HepG2 (cell line): ENCODE results near the gene DSCAML1. TPM values are rescaled to one million over a fixed set of nuclear protein-coding genes. Genes with fewer than 3 reads are reported as not detected.

Experiments
- ATAC-seq: fragments of 200-7000 bp; cut with Tn5 transposase; 3 replicates; pipeline ENCODE4 v1.9.1; 2020; ENCODE audit warnings: mild to moderate bottlenecking, moderate library complexity
- BruUV-seq: library from RNA; stranded (reverse); fragments of 400-500 nt; replicated peaks from 2 replicates; lab custom pipeline; 2021; lab: Mats Ljungman, UMichigan
- CTCF ChIA-PET: fragments of 300-600 bp; formaldehyde crosslinking; extraction: SDS; loops from one replicate; lab custom pipeline; 2021; ENCODE audit warnings: low total read pairs, inconsistent platforms, low intra/inter-chr PET ratio; lab: Yijun Ruan, JAX
- POLR2A ChIA-PET: fragments of 350-600 bp; sonication (Branson Sonifier 250); formaldehyde crosslinking; loops from one replicate; lab custom pipeline; 2020; ENCODE audit warnings: antibody characterized with exemption, inconsistent platforms; lab: Yijun Ruan, JAX
- DNase-seq: peaks from one replicate; pipeline ENCODE4 v3.0.0-alpha.2; 2015; ENCODE audit warnings: low spot score
- FAIRE-seq: peaks from 3 replicates; lab custom pipeline; 2011; peaks lifted over from hg19 to GRCh38; lab: Jason Lieb, UNC
- H2AFZ ChIP-seq: one replicate; pipeline ENCODE4 v1.6.1; 2011; ENCODE audit warnings: low read length, inconsistent platforms
- H3K27ac ChIP-seq: fragments of 300-600 bp; 3 replicates; pipeline ENCODE4 v1.8.0; 2011; ENCODE audit warnings: mixed run types, mild to moderate bottlenecking, mixed read lengths, low read length, inconsistent platforms; ENCODE audit not compliant: insufficient read depth; ENCODE audit errors: extremely low read length
- H3K27me3 ChIP-seq, 2 experiments: fragments of 200-600 bp in 1 of 2; 2 replicates in 1 of 2; 3 replicates in 1 of 2; pipeline versions ENCODE4 v1.6.0 to v1.8.0; 2011; ENCODE audit warnings: low read length in 2 of 2, mild to moderate bottlenecking in 2 of 2, moderate library complexity in 2 of 2, inconsistent platforms in 1 of 2; ENCODE audit not compliant: insufficient read depth in 2 of 2, control insufficient read depth in 1 of 2
- H3K36me3 ChIP-seq, 2 experiments: fragments of 200-600 bp in 1 of 2; replicated peaks in 1 of 2; 2 replicates in 1 of 2; 3 replicates in 1 of 2; pipeline versions ENCODE4 v1.5.1 to v1.8.0; 2011; ENCODE audit warnings: low read length in 2 of 2, inconsistent platforms in 1 of 2; ENCODE audit not compliant: insufficient read depth in 2 of 2, control insufficient read depth in 1 of 2
- H3K4me1 ChIP-seq: 2 replicates; pipeline ENCODE4 v1.5.1; 2012; ENCODE audit warnings: low read length, inconsistent platforms; ENCODE audit not compliant: insufficient read depth
- H3K4me2 ChIP-seq: 2 replicates; pipeline ENCODE4 v1.6.0; 2011; ENCODE audit warnings: low read depth, low read length, inconsistent platforms
- H3K4me3 ChIP-seq, 3 experiments: fragments of 200-600 bp in 1 of 3; sonication (generic), shearing (Covaris generic) in 1 of 3; replicated peaks in 1 of 3; 2 replicates each; pipeline ENCODE4 v1.5.1; 2011 to 2016; ENCODE audit warnings: low read length in 3 of 3, inconsistent platforms in 2 of 3, low read depth in 2 of 3, mild to moderate bottlenecking in 2 of 3, control low read depth in 1 of 3, mixed read lengths in 1 of 3; ENCODE audit not compliant: insufficient read depth in 1 of 3
- H3K79me2 ChIP-seq: one replicate; pipeline ENCODE4 v1.6.1; 2011; ENCODE audit warnings: low read length, inconsistent platforms; ENCODE audit not compliant: insufficient read depth
- H3K9ac ChIP-seq: 2 replicates; pipeline ENCODE4 v1.6.0; 2011; ENCODE audit warnings: mild to moderate bottlenecking, low read depth, low read length, inconsistent platforms; ENCODE audit not compliant: insufficient read depth
- H3K9me3 ChIP-seq: 2 replicates; pipeline ENCODE4 v1.5.1; 2012; ENCODE audit warnings: mild to moderate bottlenecking, low read length
- H4K20me1 ChIP-seq: 2 replicates; pipeline ENCODE4 v1.6.0; 2011; ENCODE audit warnings: inconsistent platforms, mild to moderate bottlenecking, low read length, moderate library complexity; ENCODE audit not compliant: insufficient read depth
- FIP1L1 ChIP-seq: fragments of 200-400 bp; formaldehyde crosslinking; IDR thresholded peaks from 2 replicates; pipeline ENCODE4 v1.6.1; 2018; ENCODE audit warnings: low read depth, mild to moderate bottlenecking, low read length, moderate library complexity, borderline replicate concordance; ENCODE audit not compliant: insufficient read depth
- HES4 ChIP-seq: sonication (generic); formaldehyde crosslinking; IDR thresholded peaks from 2 replicates; pipeline ENCODE4 v1.9.0; 2021; ENCODE audit warnings: mild to moderate bottlenecking, missing genetic modification reagents, borderline replicate concordance
- MTA1 ChIP-seq: sonication (generic); formaldehyde crosslinking; IDR thresholded peaks from 2 replicates; pipeline ENCODE4 v1.4.0; 2020; ENCODE audit warnings: missing genetic modification reagents, mild to moderate bottlenecking, borderline replicate concordance
- SOX5 ChIP-seq: IDR thresholded peaks from 2 replicates; pipeline ENCODE4 v1.6.1; 2016; ENCODE audit warnings: borderline replicate concordance
- TOE1 ChIP-seq: sonication (generic); formaldehyde crosslinking; IDR thresholded peaks from 2 replicates; pipeline ENCODE4 v1.4.0; 2020; ENCODE audit warnings: mild to moderate bottlenecking, missing genetic modification reagents
- ZFP62 ChIP-seq: sonication (generic); formaldehyde crosslinking; IDR thresholded peaks from 2 replicates; pipeline ENCODE4 v1.4.0; 2020; ENCODE audit warnings: missing genetic modification reagents
- ZNF577 ChIP-seq: sonication (generic); formaldehyde crosslinking; IDR thresholded peaks from 2 replicates; pipeline ENCODE4 v1.4.0; 2020; ENCODE audit warnings: mild to moderate bottlenecking, low read depth, missing genetic modification reagents, borderline replicate concordance
- ZNF607 ChIP-seq: sonication (generic); formaldehyde crosslinking; IDR thresholded peaks from 2 replicates; pipeline ENCODE4 v1.5.1; 2020; ENCODE audit warnings: missing genetic modification reagents, mild to moderate bottlenecking, borderline replicate concordance
- ZSCAN21 ChIP-seq: sonication (generic); formaldehyde crosslinking; IDR thresholded peaks from 2 replicates; pipeline ENCODE4 v1.8.0; 2022; ENCODE audit warnings: mild to moderate bottlenecking, missing genetic modification reagents, moderate library complexity, borderline replicate concordance
- WGBS: methylation state at CpG from one replicate; pipeline ENCODE4 v1.1.6; 2017; ENCODE audit warnings: low lambda C conversion rate; 5-methylcytosine and 5-hydroxymethylcytosine counted together
- in situ Hi-C: cut with HindIII; loops from 2 replicates; pipeline ENCODE4 v1.10.0; 2017; ENCODE audit warnings: low pct_unique_long_range_greater_than_20kb; ENCODE audit not compliant: extremely low pct_ligation_motif_present
- intact Hi-C: fragments of 100-400 bp; cut with micrococcal nuclease; formaldehyde crosslinking; loops from one replicate; pipeline ENCODE4 v1.10.0; 2022; ENCODE audit not compliant: unreplicated experiment
- polyA plus RNA-seq, 8 experiments: library from polyadenylated mRNA; depleted of rRNA in 3 of 8; stranded (reverse) in 7 of 8; unstranded in 1 of 8; fragments of >200 nt; fragmentation: Illumina TruSeq in 4 of 8; extraction: Trizol in 4 of 8; gene quantifications; 2 replicates each; pipeline versions ENCODE4 v1.2.1 to v1.2.3, GENCODE V29; 2011 to 2016; ENCODE audit warnings: low read depth in 4 of 8, missing spikeins in 1 of 8, mixed read lengths in 1 of 8; ENCODE audit not compliant: insufficient read depth in 1 of 8
- total RNA-seq, 5 experiments: library from RNA; depleted of rRNA; stranded (reverse); fragments of >200 nt; fragmentation: Illumina TruSeq; extraction: Trizol; gene quantifications; 2 replicates each; pipeline ENCODE4 v1.2.3, GENCODE V29; 2016; ENCODE audit warnings: low read depth in 1 of 5
- TF ChIP-seq, protein P1 (sequence below): sonication (generic); formaldehyde crosslinking; IDR thresholded peaks from 2 replicates; pipeline ENCODE4 v1.5.0; 2020; ENCODE audit warnings: mild to moderate bottlenecking, missing genetic modification reagents, borderline replicate concordance

The DSCAML1 gene
- total and polyA plus RNA-seq, 2 of the 13 experiments (the other 11 are each of a cell fraction or from before 2014, with no cell fraction given): 0.29 to 0.40 TPM

DNA sequence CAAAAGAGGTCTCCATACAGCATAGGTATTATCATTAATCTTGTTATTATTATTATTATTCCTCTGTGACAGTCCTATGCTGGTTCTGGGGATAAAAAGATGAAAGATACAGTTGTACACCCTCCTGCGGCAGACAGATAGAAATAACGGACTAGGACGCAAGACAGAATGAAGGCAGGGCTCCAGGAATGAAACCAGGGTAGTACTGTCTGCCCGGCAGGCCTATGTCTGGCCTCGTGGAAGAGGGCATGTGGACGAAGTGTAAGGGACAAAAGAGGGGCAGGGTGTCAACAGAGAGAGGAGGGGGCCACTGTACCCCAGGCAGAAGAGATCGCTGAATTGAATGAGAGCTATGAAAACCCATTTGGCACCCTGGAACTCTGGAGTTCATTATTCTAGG is 25.2 kb downstream of the DSCAML1 start:
- intact Hi-C loops (no loop called here), in situ Hi-C loops (no loop called here)
- TF ChIP-seq ZNF577 (no peak), ZSCAN21 (CRISPR knock-in tag) (no peak)
- no peak overlapping the region for H3K27ac ChIP-seq
- ATAC-seq (no peak), DNase-seq (no peak), FAIRE-seq (no peak)
- CTCF ChIA-PET: no interaction called here
- no TSS peak for BruUV-seq
- no peaks in the 10 kb centered on the region for H3K4me1 ChIP-seq
- 51% methylated on average over 7 of the region's 7 CpGs for WGBS
- no peaks in the 10 kb centered on the region for H3K27me3 ChIP-seq
- no peaks in the 10 kb centered on the region for H4K20me1 ChIP-seq
- H3K4me3 ChIP-seq: no peak overlapping the region
- no peak overlapping the region for H3K4me2 ChIP-seq
- no peaks in the 10 kb centered on the region for H3K79me2 ChIP-seq
- H3K9me3 ChIP-seq: no peaks in the 10 kb centered on the region
- H3K9ac ChIP-seq: no peak overlapping the region
- no peak overlapping the region for H2AFZ ChIP-seq
- POLR2A ChIA-PET: no interaction called here
- H3K36me3 ChIP-seq: no peaks in the 10 kb centered on the region

- in situ Hi-C loops: no loop called here
Measured at GRCh38 chr11:117771197-117771596, 25.8 kb downstream of the DSCAML1 start.

More at GRCh38 chr11:117771197-117771596, 25.8 kb downstream of the DSCAML1 start:
- H3K36me3 ChIP-seq: no peaks in the 10 kb centered on the region
- CTCF ChIA-PET: no interaction called here
- H3K27me3 ChIP-seq: no peaks in the 10 kb centered on the region
- H3K9ac ChIP-seq: no peak overlapping the region
- no peaks in the 10 kb centered on the region for H4K20me1 ChIP-seq
- FAIRE-seq: no peak
- no peak overlapping the region for H3K27ac ChIP-seq
- intact Hi-C loops: no loop called here
- no peak overlapping the region for H3K4me2 ChIP-seq
- POLR2A ChIA-PET: no interaction called here
- no peak for TF ChIP-seq FIP1L1
- TF ChIP-seq ZNF607 (CRISPR knock-in tag): no peak
- no peak for TF ChIP-seq ZFP62 (CRISPR knock-in tag)
- TF ChIP-seq TOE1: no peak
- TF ChIP-seq MTA1 (CRISPR knock-in tag): no peak
- no peak for TF ChIP-seq SOX5 (CRISPR knock-in tag)
- no peak for TF ChIP-seq HES4
- TF ChIP-seq, protein P1, sequence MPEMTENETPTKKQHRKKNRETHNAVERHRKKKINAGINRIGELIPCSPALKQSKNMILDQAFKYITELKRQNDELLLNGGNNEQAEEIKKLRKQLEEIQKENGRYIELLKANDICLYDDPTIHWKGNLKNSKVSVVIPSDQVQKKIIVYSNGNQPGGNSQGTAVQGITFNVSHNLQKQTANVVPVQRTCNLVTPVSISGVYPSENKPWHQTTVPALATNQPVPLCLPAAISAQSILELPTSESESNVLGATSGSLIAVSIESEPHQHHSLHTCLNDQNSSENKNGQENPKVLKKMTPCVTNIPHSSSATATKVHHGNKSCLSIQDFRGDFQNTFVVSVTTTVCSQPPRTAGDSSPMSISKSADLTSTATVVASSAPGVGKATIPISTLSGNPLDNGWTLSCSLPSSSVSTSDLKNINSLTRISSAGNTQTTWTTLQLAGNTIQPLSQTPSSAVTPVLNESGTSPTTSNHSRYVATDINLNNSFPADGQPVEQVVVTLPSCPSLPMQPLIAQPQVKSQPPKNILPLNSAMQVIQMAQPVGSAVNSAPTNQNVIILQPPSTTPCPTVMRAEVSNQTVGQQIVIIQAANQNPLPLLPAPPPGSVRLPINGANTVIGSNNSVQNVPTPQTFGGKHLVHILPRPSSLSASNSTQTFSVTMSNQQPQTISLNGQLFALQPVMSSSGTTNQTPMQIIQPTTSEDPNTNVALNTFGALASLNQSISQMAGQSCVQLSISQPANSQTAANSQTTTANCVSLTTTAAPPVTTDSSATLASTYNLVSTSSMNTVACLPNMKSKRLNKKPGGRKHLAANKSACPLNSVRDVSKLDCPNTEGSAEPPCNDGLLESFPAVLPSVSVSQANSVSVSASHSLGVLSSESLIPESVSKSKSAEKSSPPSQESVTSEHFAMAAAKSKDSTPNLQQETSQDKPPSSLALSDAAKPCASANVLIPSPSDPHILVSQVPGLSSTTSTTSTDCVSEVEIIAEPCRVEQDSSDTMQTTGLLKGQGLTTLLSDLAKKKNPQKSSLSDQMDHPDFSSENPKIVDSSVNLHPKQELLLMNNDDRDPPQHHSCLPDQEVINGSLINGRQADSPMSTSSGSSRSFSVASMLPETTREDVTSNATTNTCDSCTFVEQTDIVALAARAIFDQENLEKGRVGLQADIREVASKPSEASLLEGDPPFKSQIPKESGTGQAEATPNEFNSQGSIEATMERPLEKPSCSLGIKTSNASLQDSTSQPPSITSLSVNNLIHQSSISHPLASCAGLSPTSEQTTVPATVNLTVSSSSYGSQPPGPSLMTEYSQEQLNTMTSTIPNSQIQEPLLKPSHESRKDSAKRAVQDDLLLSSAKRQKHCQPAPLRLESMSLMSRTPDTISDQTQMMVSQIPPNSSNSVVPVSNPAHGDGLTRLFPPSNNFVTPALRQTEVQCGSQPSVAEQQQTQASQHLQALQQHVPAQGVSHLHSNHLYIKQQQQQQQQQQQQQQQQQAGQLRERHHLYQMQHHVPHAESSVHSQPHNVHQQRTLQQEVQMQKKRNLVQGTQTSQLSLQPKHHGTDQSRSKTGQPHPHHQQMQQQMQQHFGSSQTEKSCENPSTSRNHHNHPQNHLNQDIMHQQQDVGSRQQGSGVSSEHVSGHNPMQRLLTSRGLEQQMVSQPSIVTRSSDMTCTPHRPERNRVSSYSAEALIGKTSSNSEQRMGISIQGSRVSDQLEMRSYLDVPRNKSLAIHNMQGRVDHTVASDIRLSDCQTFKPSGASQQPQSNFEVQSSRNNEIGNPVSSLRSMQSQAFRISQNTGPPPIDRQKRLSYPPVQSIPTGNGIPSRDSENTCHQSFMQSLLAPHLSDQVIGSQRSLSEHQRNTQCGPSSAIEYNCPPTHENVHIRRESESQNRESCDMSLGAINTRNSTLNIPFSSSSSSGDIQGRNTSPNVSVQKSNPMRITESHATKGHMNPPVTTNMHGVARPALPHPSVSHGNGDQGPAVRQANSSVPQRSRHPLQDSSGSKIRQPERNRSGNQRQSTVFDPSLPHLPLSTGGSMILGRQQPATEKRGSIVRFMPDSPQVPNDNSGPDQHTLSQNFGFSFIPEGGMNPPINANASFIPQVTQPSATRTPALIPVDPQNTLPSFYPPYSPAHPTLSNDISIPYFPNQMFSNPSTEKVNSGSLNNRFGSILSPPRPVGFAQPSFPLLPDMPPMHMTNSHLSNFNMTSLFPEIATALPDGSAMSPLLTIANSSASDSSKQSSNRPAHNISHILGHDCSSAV (CRISPR knock-in tag): no peak
- TF ChIP-seq, all 625 proteins: peak for 0
- Histone ChIP-seq H3K4me1 (no peaks in the 10 kb centered on the region), H3K79me2 (no peaks in the 10 kb centered on the region), H3K4me3 (no peak overlapping the region), H2AFZ (no peak overlapping the region), H3K9me3 (no peaks in the 10 kb centered on the region)
- ATAC-seq (no peak), DNase-seq (no peak)
- no TSS peak for BruUV-seq
- WGBS: 57% methylated on average over 6 of the region's 6 CpGs
